BE2C (cell line): ENCODE results near the gene ZNG1F. TPM values are rescaled to one million over a fixed set of nuclear protein-coding genes. Genes with fewer than 3 reads are reported as not detected.
"Not testable (repeated sequence)": the region's sequence is repeated elsewhere in the genome, so short reads cannot be mapped to it uniquely, and the experiment has no call there.

Experiments
- DNase-seq: peaks from one replicate; pipeline ENCODE4 v3.0.0-alpha.2; 2020
- H3K27me3 ChIP-seq: fragments of 250-450 bp; sonication (Bioruptor Pico); 2 replicates; pipeline ENCODE4 v1.5.1; 2020; ENCODE audit warnings: mild to moderate bottlenecking
- H3K36me3 ChIP-seq: fragments of 250-450 bp; sonication (Bioruptor Pico); 2 replicates; pipeline ENCODE4 v1.5.1; 2020; ENCODE audit warnings: mild to moderate bottlenecking
- H3K4me1 ChIP-seq: fragments of 250-450 bp; sonication (Bioruptor Pico); 2 replicates; pipeline ENCODE4 v1.5.1; 2020
- H3K4me3 ChIP-seq: 2 replicates; pipeline ENCODE4 v1.5.1; 2011; ENCODE audit warnings: low read depth, low read length
- H3K9me3 ChIP-seq: fragments of 250-450 bp; sonication (Bioruptor Pico); 2 replicates; pipeline ENCODE4 v1.5.1; 2020
- polyA plus RNA-seq: library from polyadenylated mRNA; unstranded; fragments of >200 nt; gene quantifications from one replicate; pipeline ENCODE4 v1.2.1, GENCODE V29; 2012; ENCODE audit warnings: low read depth, missing spikeins; ENCODE audit not compliant: insufficient read length, insufficient read depth
- TF ChIP-seq, protein P1 (sequence below): IDR thresholded peaks from 2 replicates; pipeline ENCODE4 v1.5.1; 2012; ENCODE audit warnings: mild to moderate bottlenecking, low read depth, low read length

ZNG1F gene
- polyA plus RNA-seq: 3.0 TPM

DNA sequence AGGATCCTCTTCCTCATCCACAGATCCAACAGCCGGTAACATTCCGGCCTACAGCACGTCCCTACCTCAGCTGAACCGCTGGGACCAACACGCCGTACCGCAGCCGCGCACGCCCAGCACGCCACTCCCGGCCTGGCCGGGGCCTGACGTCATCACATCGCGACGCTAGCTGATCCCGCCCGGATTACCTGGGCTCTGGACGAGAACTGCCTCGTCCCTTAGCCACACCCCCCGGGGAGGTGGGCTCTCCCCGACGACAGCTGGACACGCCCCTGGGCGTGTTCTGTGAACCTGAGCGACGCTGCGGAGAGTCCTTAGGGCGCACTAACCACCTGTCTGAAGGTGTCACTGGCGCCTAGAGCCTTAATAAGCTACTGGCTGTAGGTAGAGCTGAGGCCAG lies at the start of gene ZNG1F:
ZNG1F (minus strand) TSS at position 101 of the 400 bp plus-strand sequence; CDS start at position 42, 59 bp downstream.
- H3K27me3 ChIP-seq, H3K9me3 ChIP-seq, H3K36me3 ChIP-seq, H3K4me1 ChIP-seq, H3K4me3 ChIP-seq, DNase-seq: not testable (repeated sequence)

DNA sequence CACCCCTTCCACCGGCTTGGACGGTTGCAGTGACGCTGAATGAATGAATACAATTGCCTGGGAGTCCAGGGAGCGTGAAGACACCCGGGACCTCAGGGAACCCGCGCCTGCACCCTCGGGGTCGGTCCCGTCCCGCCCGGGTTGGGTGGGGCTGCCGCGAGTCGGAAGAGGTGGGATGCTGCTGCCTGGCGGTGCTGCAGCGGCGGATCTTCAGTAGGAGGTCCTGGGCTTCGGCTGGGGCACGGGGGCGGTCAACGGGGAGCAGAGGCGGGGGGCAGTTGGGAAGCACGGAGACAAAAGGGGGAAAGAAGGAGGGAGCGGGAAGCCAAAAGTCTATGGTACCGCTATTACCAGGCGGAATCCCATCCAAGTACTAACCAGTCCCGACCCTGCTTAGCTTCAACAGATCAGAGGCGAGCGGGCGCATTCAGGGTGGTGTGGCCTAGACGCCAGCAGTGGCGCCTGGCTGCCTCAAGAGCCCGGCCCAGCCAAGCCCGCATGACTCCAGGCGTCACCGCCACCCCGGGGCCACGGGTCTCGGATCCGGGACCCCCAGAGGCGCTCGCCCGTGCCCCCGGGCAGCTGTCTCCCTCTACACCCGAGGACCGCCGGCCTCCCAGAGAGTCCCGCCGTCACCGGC lies 48.1 kb upstream of the ZNG1F start:
- H3K4me1 ChIP-seq, H3K9me3 ChIP-seq, H3K36me3 ChIP-seq, H3K27me3 ChIP-seq: not testable (repeated sequence)
- H3K4me3 ChIP-seq: peak overlapping the region; percentile 22; the same call in 1 of the 2 replicates
- peak; percentile 26 for DNase-seq

DNA sequence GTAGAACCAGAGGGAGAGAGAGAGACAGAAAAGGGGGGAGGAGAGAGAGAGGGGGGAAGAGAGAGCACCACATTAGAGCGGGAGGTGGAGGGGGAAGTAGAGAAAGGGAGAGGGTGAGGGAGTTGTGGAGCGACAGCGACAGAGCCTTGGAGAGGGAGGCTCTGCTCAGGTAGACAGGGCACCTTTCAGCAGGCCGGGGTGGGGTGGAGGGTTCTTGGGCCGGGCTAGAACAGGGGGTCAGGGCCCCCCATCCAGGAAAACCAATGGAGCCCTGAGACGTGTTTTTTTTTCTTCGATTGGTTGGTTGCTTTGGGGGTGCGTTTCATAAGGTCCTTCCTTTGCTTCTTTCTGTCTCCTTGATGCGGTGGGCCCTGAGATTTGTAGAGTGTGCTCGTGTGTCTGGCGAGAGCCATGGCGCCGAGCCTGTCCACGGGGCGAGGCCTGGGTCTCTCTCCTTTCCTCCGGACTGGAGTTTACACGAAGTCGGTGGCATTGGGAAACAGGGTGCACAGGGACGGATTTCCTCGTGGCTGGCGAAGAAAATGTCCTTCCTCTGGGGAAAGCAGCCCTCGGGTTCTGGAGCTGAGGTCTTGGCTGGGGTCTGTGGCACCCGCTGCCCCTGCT lies 47.5 kb upstream of the ZNG1F start:
- H3K4me3 ChIP-seq, H3K36me3 ChIP-seq, DNase-seq, H3K4me1 ChIP-seq, H3K27me3 ChIP-seq, H3K9me3 ChIP-seq: not testable (repeated sequence)

DNA sequence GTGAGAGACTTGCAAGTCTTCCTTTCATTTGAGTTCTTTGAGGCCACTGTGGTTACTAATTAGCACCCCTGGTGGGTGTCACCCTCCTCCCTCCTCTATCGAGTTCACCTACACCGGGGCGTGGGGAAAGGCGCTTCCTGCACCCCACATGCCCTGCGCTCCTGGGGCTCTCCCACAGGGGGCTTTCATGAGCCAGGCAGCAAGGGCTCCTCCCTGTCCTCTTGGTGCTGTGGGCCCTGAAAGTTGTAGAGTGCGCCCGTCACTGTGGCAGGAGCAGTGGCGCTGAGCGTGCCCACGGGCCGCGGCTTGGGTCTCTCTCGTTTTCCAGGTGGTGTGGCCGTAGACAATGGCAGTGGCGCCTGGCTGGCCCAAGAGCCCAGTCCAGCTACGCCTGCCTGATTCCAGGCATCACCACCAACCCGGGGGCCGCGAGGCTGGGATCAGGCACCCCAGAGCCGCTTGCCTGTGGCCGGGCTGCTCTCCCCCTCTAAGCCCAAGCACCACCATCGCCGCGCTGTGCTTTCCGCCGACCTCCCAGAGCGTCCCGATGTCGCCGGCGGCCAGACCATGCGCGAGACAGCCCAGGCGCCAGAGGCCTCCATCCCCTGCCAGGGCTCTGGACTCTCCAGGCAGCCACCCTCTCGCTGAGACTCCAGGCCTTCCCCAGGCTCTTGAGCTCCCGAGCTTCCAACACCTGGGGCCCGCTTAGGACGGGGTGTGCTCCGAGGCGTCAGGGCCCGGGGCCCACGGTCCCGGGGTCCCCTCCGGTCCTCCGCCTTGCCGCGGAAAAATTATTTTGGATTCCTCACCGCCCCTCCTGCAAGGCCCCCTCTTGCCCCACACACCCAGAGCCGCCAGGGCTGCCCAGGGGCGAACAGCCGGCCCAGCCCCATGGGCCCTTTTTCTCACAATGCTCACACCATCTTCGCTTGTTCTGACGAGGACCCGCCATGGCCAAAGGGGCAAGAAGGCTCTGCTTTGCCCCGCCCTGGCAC lies 46.0 kb upstream of the ZNG1F start:
- not testable (repeated sequence) for H3K4me1 ChIP-seq, H3K9me3 ChIP-seq, H3K4me3 ChIP-seq, H3K36me3 ChIP-seq, H3K27me3 ChIP-seq
- DNase-seq: peak; percentile 13

DNA sequence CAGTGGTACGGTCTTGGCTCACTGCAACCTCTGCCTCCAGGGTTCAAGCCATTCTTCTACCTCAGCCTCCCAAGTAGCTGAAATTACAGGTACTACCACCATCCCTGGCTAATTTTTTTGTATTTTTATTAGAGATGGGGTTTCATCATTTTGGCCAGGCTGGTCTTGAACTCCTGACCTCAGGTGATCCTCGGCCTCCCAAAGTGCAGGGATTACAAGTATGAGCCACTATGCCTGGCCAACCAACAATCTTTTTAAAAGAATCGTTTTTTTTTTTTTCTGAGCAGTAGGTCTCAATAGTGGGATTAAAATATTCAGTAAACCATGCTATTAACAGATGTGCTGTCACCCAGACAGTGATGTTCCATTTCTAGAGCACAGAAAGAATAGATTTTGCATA lies 45.1 kb upstream of the ZNG1F start:
- H3K4me3 ChIP-seq, H3K27me3 ChIP-seq, H3K4me1 ChIP-seq, DNase-seq, H3K9me3 ChIP-seq, H3K36me3 ChIP-seq: not testable (repeated sequence)

DNA sequence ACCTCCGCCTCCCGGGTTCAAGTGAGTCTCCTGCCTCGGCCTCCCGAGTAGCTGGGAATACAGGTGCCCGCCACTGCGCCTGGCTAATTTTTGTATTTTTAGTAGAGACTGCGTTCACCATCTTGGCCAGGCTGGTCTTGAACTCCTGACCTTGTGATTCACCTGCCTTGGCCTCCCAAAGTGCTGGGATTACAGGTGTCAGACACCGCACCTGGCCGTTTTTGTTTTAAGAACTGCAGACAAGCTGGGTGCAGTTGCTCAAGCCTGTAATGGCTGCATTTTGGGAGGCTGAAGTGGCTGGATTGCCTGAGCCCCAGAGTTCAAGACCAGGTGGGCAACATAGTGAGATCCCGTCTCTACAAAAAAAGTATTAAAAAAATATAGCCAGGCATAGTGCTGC lies 43.2 kb upstream of the ZNG1F start:
- not testable (repeated sequence) for H3K36me3 ChIP-seq, H3K4me1 ChIP-seq, H3K4me3 ChIP-seq, H3K27me3 ChIP-seq, H3K9me3 ChIP-seq
- peak; percentile 18 for DNase-seq

DNA sequence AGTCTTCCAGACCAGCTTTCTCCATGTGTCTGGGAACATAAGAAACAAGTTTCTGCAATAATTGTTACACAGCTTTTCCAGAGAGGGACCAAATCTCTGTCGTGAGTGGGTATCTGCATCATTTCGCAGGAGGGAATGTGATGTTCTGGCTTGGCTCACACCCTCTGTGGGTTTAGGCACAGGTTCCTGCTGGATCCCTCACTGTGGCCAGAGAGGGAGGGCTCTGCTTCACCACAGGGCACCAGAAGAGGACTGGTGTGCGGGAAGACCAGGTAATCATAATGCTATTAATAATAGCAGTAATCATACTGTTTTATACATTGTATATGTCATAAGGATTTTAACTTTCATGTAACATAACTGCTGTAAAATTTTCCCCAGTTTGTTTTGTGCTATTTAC lies 41.3 kb upstream of the ZNG1F start:
- DNase-seq: peak; percentile 25
- H3K4me1 ChIP-seq, H3K27me3 ChIP-seq, H3K36me3 ChIP-seq, H3K9me3 ChIP-seq, H3K4me3 ChIP-seq: not testable (repeated sequence)

DNA sequence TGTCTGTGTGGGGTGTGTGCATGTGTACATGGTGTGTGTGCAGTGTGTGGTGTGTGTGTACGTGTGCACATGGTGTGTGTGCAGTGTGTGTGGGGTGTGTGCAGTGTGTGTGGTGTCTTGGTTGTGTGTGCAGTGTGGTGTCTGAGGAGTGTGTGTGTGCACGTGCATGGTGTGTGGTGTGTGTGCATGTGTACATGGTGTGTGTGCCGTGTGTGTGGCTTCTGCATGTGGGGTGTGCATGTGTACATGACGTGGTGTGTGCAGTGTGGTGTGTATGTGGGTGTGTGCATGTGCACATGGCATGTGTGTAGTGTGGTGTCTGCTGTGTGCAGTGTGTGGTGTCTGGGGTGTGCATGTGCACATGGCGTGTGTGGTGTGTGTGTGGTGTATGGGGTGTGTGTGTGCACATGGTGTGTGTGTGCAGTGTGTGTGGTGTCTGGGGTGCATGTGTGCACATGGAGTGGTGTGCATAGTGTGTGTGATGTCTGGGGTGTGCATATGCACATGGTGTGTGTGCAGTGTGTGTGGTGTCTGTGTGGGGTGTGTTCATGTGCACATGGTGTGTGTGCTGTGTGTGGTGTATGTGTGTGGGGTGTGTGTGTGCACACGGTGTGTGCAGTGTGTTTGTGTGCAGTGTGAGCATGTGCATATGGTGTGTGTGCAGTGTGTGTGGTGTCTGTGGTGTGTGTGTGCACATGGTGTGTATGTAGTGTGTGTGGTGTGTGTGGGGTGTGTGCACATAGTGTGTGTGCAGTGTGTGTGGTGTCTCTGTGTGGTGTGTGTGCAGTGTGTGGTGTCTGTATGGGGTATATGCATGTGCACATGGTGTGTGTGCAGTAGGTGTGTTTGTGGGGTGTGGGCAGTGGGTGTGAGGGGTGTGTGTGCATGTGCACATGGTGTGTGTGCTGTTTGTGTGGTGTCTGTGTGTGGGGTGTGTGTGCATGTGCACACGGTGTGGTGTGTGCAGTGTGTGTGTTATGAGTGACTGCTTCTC lies 40.6 kb upstream of the ZNG1F start:
- Histone ChIP-seq H3K4me3 (no peak overlapping the region), H3K9me3 (peaks cover 4% of the 10 kb centered on the region; the same call in 1 of the 2 replicates), H3K4me1 (no peaks in the 10 kb centered on the region), H3K36me3 (no peaks in the 10 kb centered on the region), H3K27me3 (no peaks in the 10 kb centered on the region)
- TF ChIP-seq, protein P1, sequence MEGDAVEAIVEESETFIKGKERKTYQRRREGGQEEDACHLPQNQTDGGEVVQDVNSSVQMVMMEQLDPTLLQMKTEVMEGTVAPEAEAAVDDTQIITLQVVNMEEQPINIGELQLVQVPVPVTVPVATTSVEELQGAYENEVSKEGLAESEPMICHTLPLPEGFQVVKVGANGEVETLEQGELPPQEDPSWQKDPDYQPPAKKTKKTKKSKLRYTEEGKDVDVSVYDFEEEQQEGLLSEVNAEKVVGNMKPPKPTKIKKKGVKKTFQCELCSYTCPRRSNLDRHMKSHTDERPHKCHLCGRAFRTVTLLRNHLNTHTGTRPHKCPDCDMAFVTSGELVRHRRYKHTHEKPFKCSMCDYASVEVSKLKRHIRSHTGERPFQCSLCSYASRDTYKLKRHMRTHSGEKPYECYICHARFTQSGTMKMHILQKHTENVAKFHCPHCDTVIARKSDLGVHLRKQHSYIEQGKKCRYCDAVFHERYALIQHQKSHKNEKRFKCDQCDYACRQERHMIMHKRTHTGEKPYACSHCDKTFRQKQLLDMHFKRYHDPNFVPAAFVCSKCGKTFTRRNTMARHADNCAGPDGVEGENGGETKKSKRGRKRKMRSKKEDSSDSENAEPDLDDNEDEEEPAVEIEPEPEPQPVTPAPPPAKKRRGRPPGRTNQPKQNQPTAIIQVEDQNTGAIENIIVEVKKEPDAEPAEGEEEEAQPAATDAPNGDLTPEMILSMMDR: no peak
- peak; percentile 14 for DNase-seq

DNA sequence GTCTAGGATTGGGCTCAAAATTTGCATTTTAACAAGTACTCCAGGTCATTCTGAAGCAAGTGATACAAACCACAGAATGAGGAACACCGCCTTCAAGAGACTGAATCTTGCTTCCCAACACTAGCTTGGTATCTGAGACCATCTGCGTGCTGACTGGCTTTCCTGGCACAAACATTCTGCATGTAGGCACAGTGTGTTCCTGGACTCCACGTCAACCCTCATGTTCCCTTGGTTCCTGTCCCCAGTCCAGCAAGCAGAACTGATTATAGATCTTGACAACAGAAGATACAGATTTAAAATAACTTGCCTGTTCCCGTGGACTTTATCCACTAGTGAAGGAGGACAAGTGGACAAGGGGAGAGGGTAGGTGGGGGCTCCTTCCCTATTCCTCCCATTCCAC lies 30.7 kb upstream of the ZNG1F start:
- H3K9me3 ChIP-seq, H3K36me3 ChIP-seq, DNase-seq, H3K4me3 ChIP-seq, H3K4me1 ChIP-seq, H3K27me3 ChIP-seq: not testable (repeated sequence)

DNA sequence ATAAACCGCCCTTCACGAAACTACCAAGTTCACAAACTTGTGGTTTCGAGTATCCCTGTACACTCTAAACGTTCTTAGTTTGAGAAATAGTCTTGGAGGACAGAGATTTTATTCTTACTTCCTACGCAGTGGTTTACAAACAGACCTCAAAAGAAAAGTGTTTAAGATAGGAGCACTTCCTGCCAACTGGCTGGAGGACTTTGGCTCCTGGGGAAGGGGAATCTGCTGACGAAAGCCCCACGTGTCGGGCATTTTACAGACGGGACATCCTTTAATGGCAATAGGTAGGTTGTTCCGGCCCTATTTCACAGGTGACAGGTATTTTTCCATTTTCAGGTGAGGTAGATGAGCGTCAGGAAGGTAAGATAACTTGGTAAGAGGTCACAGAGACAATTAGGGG lies 678 bp downstream of the ZNG1F start:
- not testable (repeated sequence) for H3K4me3 ChIP-seq, H3K36me3 ChIP-seq, H3K27me3 ChIP-seq, H3K9me3 ChIP-seq, H3K4me1 ChIP-seq, DNase-seq

DNA sequence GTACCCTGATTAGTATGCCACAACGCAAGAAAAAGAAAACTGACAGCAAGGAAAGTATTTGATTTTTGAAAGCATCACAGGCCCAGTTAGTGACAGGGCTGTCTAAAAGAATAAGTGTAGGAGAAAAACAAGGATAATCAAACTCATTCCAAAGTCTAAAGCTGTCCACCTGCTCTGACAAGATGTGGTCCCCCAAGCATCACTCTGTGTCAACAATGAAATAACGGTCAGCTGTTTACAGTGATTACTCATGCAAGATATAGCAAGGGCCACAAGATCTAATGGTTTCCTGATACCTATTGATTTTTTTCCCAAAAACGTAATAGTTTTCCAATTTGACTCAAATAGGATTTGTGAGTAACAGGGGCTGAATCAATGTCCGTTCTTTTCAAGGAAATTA lies 14.1 kb downstream of the ZNG1F start:
- H3K4me1 ChIP-seq, H3K9me3 ChIP-seq, H3K27me3 ChIP-seq, DNase-seq, H3K4me3 ChIP-seq, H3K36me3 ChIP-seq: not testable (repeated sequence)

DNA sequence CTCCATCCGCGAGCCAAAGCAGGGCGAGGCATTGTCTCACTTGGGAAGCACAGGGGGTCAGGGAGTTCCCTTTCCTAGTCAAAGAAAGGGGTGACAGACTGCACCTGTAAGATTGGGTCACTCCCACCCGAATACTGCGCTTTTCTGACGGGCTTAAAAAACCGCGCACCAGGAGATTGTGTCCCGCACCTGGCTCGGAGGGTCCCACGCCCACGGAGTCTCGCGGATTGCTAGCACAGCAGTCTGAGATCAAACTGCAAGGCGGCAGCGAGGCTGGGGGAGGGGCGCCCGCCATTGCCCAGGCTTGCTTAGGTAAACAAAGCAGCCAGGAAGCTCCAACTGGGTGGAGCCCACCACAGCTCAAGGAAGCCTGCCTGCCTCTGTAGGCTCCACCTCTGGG lies 39.0 kb downstream of the ZNG1F start:
- not testable (repeated sequence) for DNase-seq, H3K4me3 ChIP-seq, H3K9me3 ChIP-seq, H3K36me3 ChIP-seq, H3K27me3 ChIP-seq, H3K4me1 ChIP-seq

DNA sequence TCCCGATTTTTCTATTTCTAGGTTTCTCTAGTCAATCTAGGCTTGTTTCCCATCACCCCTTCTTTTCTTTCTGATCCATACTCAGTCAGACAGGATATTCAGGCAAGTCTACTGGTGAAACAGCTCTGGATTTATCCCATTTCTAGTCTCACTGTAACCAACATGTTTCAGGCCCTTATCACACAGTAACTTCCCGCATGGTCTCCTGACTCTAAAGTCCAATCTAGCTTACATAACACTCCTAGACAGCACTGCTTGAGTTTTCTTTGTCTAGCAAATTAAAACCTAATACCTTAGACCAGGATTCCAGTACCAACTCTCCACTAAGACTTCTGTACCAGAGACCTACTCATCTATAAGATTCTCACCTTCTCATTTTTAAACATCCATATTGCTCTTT lies 47.2 kb downstream of the ZNG1F start:
- not testable (repeated sequence) for DNase-seq, H3K4me3 ChIP-seq, H3K9me3 ChIP-seq, H3K27me3 ChIP-seq, H3K4me1 ChIP-seq, H3K36me3 ChIP-seq

DNA sequence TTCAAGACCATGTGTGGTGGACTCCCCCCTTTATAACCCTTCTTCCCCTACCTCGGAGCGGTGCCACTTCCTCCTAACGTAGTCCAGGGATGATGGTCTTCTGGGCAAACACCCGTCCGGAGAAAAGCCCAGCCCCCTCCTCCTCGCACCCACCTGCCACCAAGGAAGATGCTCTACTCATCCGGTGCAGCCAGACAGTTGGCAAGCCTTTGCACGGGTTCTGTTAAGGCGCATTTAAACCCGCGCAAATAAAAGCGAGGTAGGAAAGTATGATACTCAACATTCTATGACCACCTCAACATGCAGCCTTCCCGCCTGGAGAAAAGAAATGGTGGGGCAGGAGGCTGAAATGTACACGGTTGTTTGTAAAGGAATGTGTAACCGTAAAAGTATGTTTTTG lies 60.5 kb downstream of the ZNG1F start, which contains the start of gene FOXD4L6:
FOXD4L6 (minus strand) TSS at position 101 of the 400 bp plus-strand sequence. CDS start 298 bp downstream, outside the sequence.
- H3K9me3 ChIP-seq, H3K27me3 ChIP-seq, H3K4me3 ChIP-seq, H3K36me3 ChIP-seq, DNase-seq, H3K4me1 ChIP-seq: not testable (repeated sequence)
